C1 segment of cervical spinal cord (tissue), 14 donors: Measurements from ENCODE around the gene AARS1.
"Not testable (repeated sequence)": the region's sequence is repeated elsewhere in the genome, so short reads cannot be mapped to it uniquely, and the experiment has no call there.

Experiments
- DNase-seq, 14 donors: peaks; one replicate each; lab custom pipeline; 2025; lab: John Stamatoyannopoulos, UW

Gene AARS1

DNA sequence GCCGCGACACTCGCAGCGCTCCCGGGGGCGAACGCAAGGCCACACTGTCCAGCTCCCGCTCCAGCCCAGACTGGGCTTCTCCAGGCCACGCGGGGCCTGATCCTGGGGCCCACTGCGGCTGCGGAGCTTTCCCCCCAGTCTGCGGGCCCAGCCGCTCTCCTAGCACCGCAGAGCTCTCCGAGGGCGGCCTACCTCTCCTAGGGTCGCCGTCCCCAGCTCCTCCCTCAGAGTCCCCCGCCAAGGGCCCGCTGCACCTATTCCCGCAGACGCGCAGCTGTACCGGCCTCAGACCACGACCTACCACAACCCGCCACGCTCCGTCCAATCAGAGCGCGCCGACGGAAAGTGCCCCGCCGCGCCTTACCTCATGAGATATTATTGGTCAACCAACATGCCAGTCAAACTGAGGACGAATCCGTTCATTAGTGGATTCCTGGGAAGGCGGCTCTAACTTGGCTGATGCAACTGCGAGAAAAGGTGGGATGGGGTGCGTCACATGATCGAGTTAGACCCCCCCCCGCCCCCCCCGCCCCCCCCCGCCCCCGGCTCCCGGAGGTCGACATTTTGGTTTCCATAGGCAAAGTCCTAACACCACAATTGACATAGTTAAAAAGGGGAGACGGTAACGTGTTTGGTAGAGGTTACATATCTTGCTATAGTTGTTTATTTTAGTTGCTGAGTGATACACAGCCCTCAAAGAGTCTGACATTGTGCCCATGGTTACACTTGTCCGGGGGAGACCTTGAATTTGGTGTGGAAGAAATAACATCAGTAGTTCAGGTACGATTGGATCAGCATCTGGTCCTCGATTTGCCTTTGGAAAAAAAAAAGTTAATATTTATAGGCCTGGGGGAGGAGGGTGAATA is at the start of gene AARS1:
TSS of gene AARS1 (minus strand) at position 278 of the 866 bp plus-strand sequence. CDS start 6,743 bp downstream, outside the sequence.
- peak; percentile 71 to 98 (median 94) for DNase-seq

DNA sequence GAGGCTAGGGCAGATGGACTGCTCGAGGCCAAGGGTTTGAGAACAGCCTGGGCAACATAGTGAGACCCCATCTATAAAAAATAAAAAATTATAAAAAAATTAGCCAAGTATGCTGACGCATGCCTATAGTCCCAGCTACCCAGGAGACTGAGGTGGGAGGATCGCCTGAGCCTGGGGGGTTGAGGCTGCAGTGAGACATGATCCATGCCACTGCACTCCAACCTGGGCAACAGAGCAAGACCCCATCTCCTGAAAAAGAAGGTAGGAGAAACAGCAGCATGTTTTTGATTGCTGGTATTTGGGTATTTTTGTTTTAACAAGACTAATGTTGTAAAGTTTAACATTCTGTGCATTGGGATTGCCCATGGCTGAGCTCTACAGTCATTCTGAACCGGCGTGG is 48.5 kb upstream of the AARS1 start:
- no peak for DNase-seq

- DNase-seq = not testable (repeated sequence)
These were observed 43.4 kb upstream of the AARS1 start for GRCh38 chr16:70332728-70333127.

GRCh38 chr16:70331588-70332358 is 42.5 kb upstream of the AARS1 start:
- DNase-seq = peak in 2 of 14 donors; percentile 3 to 11

GRCh38 chr16:70331091-70331490 is 41.8 kb upstream of the AARS1 start:
- DNase-seq = no peak

GRCh38 chr16:70324998-70325747 is 35.9 kb upstream of the AARS1 start:
- no peak for DNase-seq

DNA sequence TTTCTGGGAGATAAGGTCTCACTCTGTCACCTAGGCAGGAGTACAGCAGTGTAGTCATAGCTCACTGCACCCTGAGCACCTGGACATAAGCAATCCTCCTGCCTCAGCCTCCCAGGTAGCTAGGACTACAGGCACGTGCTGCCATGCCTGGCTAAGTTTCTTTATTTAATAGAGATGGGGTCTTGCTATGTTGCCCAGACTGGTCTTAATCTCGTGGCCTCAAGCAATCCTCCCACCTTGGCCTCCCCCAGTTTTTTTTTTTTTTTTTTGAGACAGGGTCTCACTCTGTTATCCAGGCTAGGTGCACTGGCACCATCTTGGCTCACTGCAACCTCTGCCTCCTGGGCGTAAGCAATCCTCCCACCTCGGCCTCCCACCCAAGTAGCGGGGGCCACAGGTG is 30.8 kb upstream of the AARS1 start:
- DNase-seq = no peak

- DNase-seq = not testable (repeated sequence)
These were observed 18.4 kb upstream of the AARS1 start for GRCh38 chr16:70307726-70308125.

- no peak for DNase-seq
These were observed 17.6 kb upstream of the AARS1 start for GRCh38 chr16:70306880-70307279.

GRCh38 chr16:70304892-70305448 is 15.7 kb upstream of the AARS1 start:
- no peak for DNase-seq

GRCh38 chr16:70302745-70303144 is 13.4 kb upstream of the AARS1 start:
- DNase-seq = no peak

DNA sequence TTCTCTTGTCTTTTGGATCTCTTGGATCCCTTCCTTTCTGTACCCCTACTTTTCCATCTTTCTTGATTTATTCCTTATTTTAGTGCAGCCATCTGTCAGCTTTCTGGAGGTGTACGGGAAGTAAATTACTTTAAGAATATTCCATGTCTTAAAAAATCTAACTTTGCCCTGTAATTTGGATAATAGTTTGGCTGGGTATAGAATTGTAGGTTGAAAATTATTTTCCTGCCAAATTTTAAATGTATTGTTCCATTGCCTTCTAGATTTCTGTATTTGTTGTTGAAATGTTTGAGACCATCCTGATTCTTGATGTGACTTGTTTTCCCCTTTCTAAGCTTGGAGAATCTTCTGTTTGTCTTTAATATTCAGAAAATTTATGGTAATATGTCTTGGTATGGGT is 11.8 kb upstream of the AARS1 start:
- no peak for DNase-seq

DNA sequence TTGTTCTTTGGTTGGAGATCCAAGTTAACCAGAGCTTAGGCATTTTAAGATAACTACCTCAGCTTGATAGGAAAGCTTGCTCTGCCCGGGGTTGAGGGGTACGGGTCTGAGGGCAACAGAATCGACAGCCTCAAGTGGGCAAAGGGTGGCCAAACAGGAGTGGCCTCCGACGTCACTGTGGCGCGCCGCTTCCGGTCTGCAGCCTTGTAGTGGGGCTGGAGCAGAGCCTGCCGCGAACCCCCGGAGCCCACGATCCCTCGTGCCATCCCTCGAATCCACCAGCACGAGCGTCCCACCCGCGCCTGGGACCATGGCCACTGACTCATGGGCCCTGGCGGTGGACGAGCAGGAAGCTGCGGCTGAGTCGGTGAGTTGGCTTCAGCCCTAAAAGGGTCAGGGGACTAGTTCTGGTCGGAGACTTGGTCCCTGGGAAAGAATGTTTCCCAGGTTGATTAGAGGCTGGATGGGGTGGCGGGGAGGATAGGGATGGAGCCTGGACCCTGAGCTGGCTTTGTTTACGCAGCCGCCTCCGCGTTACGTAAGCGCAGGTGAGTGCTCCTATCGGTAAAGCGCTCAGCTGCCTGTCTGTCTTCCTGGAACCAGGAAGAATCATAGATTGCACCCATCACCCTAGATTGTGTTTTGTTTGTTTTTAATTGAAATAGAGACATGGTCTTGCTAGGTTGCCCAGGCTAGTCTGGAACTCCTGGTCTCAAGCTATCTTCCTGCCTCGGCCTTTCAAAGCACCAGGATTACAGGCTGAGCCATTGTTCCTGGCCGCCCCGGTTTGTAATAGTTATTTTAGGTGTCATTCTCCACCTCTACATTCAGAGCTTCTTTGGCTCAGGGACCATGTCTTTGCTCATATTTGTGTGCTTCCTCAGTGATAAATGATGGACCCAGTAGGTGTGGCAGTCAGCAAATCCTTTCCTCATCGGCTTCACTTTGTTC is 10.0 kb upstream of the AARS1 start, which contains the start of gene DDX19B:
TSS of gene DDX19B (plus strand) at position 199 of the 951 bp plus-strand sequence. CDS start at position 311, 112 bp downstream.
- peak; percentile 18 to 84 (median 63) for DNase-seq

DNA sequence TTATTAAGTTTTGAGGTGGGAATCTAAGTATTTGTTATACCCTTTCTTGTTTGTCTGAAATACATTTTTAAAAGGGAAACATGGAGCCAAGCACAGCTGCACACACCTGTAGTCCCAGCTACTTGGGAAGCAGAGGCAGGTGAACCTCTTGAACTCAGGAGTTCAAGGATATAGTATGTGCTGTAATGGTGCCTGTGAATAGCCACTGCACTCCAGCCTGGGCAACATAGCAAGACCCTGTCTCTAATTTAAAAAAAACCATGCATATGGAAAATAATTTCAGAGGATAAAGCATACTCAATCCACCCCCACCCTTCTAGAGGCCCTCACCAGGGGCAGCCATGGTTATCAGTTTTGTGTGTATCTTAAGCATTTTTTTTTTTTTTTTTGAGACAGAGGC is 6.3 kb upstream of the AARS1 start:
- no peak for DNase-seq

DNA sequence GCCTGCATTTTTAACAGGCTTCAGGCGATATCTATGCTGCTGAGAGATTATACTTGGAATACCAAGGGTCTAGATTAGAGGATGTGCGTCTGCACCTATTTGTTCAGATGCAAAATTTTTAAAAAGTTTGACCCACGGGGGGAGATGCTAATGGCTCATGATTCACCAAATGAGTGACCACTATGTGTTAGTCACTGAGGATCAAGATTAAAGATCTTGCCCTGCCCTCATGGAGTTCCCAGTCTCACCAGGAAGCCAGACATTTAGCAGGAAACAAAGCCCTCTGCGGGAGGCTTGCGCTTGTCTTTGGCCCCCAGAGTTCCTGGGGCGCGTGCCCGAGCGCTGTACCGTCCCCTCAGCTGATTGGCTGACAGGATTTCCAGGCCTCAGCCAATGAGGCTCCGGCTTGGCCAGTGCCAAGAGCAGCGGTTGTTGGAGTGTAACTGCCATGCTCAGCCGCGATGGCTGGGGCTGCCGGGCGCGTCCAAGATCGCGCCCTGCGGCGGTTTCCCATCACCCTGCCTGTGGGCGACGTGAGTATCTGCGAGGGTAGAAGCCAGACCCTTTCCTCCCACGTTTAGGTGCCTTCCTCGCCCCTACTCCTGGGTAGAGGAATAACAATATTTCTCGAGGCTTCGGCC is 5.2 kb upstream of the AARS1 start:
- DNase-seq = no peak

DNA sequence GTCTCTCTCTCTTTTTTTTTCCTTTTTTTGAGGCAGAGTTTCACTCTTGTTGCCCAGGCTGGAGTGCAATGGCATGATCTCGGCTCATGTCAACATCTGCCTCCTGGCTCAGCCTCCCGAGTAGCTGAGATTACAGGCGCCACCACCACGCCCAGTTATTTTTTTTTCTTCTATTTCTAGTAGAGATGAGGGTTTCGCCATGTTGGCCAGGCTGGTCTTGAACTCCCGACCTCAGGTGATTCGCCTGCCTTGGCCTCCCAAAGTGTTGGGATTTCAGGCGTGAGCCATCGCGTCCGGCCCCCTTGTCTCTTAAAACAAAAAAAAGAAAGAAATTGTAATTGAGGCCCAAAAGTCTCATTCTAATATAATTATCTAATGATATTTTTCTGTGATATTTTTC is 2.8 kb upstream of the AARS1 start:
- not testable (repeated sequence) for DNase-seq

- DNase-seq = no peak
These were observed 1.7 kb upstream of the AARS1 start for GRCh38 chr16:70290949-70291519.

DNA sequence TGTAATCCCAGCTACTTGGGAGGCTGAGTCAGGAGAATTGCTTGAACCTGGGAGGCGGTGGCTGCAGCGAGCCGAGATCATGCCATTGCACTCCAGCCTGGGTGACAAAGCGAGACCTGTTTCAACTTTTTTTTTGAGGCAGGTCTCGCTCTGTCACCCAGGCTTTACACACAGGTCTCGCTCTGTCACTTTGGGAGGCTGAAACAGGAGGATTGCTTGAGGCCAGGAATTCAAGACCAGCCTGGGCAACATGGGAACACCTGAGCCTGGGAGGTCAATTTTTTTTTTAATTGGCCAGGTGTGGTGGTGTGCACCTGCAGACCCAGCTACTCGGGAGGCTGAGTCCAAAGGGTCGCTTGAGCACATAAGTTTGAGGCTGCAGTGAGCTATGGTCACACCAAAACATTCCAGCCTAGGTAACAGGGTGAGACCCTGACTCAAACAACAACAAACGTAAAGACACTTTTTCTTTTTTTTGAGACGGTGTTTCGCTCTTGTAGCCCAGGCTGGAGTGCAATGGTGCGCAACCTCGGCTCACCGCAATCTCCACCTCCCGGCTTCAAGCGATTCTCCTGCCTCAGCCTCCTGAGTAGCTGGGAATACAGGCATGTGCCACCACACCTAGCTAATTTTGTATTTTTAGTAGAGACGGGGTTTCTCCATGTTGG is 1.9 kb downstream of the AARS1 start:
- not testable (repeated sequence) for DNase-seq

DNA sequence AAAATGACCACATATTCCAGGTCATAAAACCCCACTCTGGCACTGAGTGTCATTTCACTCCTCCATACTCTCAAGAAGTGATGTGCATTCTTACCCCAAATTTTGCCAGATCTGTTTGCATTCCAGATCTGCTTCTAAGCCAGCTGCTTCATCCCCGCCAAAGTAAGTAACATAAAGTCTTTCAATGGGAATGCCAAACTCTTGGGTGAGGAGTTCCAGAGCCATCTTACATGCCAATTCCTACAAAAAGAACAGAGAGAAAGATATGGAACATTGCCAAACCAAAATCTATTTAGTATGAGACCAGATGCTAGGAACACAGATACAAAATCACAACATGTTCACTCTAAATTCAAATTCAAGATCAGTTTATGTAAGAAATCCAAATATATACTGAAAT is 12.9 kb downstream of the AARS1 start:
- DNase-seq = no peak
